GM23248 (cell line): ENCODE results near the gene BRD7.

Experiments used
- EZH2 ChIP-seq: fragments of 200-600 bp; sonication (generic); IDR thresholded peaks from 2 replicates; pipeline ENCODE4 v1.6.1; 2018; ENCODE audit warnings: antibody characterized with exemption, mild to moderate bottlenecking; ENCODE audit not compliant: insufficient read depth, poor library complexity, severe bottlenecking
- EZH2phosphoT487 ChIP-seq: fragments of 200-600 bp; sonication (generic); IDR thresholded peaks from 2 replicates; pipeline ENCODE4 v1.6.1; 2018; ENCODE audit warnings: antibody characterized with exemption, moderate library complexity, mild to moderate bottlenecking, low read depth; ENCODE audit not compliant: insufficient read depth

- TF ChIP-seq EZH2 (no peak), EZH2phosphoT487 (no peak)
These were observed 66.2 kb downstream of the BRD7 start for GRCh38 chr16:50302472-50303005.
